Measurements from ENCODE around the gene KYNU.

DNA sequence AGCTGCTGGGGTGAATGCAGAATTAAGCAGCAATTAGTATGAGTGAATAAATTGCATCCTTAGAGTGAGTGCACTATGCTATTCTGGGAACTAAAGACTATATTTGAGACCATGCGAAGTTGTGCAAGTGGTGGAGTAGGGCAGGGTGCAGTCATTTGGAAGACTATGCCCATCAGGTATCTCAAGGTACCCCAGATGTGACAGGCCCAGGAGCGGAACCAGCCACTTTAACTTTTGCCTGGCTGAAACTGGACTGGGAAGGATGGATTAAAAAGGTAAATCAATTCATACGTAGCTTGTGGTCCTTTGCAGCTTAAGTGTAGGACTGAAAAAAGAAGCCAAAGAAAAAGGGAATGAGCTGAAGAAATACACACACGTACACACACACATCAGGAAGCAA lies 1.7 kb downstream of the KYNU start:
- TF ChIP-seq, protein P1, sequence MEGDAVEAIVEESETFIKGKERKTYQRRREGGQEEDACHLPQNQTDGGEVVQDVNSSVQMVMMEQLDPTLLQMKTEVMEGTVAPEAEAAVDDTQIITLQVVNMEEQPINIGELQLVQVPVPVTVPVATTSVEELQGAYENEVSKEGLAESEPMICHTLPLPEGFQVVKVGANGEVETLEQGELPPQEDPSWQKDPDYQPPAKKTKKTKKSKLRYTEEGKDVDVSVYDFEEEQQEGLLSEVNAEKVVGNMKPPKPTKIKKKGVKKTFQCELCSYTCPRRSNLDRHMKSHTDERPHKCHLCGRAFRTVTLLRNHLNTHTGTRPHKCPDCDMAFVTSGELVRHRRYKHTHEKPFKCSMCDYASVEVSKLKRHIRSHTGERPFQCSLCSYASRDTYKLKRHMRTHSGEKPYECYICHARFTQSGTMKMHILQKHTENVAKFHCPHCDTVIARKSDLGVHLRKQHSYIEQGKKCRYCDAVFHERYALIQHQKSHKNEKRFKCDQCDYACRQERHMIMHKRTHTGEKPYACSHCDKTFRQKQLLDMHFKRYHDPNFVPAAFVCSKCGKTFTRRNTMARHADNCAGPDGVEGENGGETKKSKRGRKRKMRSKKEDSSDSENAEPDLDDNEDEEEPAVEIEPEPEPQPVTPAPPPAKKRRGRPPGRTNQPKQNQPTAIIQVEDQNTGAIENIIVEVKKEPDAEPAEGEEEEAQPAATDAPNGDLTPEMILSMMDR (IDR thresholded peaks at IDR 0.05; ENCODE audit: poor library complexity): no peak
- no peak for TF ChIP-seq EZH2phosphoT487 (IDR thresholded peaks at IDR 0.05; ENCODE audit: low read depth, severe bottlenecking, unreplicated experiment)
- TF ChIP-seq EZH2 (IDR thresholded peaks at IDR 0.05; ENCODE audit: borderline replicate concordance): no peak

Data from hepatocyte (in vitro differentiated cells).